Activated naive CD8-positive, alpha-beta T cell treated with anti-CD3 and anti-CD28 coated beads for 36 hours (primary cell): ENCODE measurements around the gene OOSP2. TPM values are rescaled to one million over a fixed set of nuclear protein-coding genes. Genes with fewer than 3 reads are reported as not detected.

Experiments used
- total RNA-seq, 2 experiments: library from RNA; stranded (reverse); gene quantifications; one replicate each; pipeline ENCODE4 v1.2.3, GENCODE V29; 2021

OOSP2 gene
- total RNA-seq, 2 experiments from 2014 or later = not detected

Other genes starting within 250 kb of the OOSP2 start
- gene MRPL16, start 229.6 kb upstream of the OOSP2 start, total RNA-seq = 100 to 1,000 TPM; 104 to 105 TPM
- not detected for gene CBLIF, start 194.9 kb upstream of the OOSP2 start, total RNA-seq
- gene TCN1, start 173.9 kb upstream of the OOSP2 start, total RNA-seq = not detected
- not detected for gene OOSP3, start 161.6 kb upstream of the OOSP2 start, total RNA-seq
- gene OOSP1, start 102.0 kb upstream of the OOSP2 start, total RNA-seq = not detected
- gene OOSP4A, start 76.4 kb upstream of the OOSP2 start, total RNA-seq = not detected
- gene OOSP4B, start 23.2 kb upstream of the OOSP2 start, total RNA-seq = not detected
- gene MS4A3, start 16.3 kb downstream of the OOSP2 start, total RNA-seq = not detected
- not detected for gene MS4A2, start 48.3 kb downstream of the OOSP2 start, total RNA-seq
- gene MS4A6A, start 142.7 kb downstream of the OOSP2 start, total RNA-seq = not detected
- gene MS4A4E, start 202.7 kb downstream of the OOSP2 start, total RNA-seq = not detected
- not detected for gene MS4A4A, start 240.3 kb downstream of the OOSP2 start, total RNA-seq